ENCODE measurements around the gene CACNA2D3.

DNA sequence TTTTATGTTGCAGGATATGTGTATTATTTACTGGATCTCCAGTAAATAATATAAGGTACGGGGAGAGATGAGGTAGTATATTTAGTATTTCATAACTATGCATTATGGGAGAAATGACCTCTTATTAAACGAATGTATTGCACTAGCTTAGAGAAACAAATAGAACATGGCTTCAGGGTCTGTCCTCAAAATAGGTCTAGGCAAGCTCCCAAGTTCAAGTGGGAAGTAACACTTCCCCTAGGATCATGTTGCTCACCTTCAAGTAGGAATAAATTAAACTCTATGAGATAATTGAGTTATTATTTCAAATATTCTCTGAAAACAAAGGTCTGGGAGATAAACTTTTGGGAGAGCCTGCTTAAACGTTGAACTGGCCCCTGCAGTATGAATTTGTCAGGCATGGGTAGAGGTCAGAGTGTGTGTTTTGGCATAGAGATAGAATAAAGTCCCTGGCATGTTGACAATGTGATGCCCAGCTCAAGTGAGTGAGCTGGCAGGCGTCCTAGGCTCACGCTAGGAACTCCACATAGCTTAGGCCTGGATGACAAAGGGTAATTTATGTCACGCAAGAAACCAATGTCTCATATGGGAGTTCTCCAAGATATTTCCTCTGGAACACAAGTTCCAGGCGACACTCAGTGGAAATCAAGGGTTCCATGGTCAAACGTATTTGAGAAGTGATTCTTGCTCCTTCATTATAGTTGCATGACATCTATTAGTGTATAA is 236.8 kb downstream of the CACNA2D3 start:
- TF ChIP-seq, protein P1, sequence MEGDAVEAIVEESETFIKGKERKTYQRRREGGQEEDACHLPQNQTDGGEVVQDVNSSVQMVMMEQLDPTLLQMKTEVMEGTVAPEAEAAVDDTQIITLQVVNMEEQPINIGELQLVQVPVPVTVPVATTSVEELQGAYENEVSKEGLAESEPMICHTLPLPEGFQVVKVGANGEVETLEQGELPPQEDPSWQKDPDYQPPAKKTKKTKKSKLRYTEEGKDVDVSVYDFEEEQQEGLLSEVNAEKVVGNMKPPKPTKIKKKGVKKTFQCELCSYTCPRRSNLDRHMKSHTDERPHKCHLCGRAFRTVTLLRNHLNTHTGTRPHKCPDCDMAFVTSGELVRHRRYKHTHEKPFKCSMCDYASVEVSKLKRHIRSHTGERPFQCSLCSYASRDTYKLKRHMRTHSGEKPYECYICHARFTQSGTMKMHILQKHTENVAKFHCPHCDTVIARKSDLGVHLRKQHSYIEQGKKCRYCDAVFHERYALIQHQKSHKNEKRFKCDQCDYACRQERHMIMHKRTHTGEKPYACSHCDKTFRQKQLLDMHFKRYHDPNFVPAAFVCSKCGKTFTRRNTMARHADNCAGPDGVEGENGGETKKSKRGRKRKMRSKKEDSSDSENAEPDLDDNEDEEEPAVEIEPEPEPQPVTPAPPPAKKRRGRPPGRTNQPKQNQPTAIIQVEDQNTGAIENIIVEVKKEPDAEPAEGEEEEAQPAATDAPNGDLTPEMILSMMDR (IDR thresholded peaks at IDR 0.05), result no peak
- no peak for TF ChIP-seq POLR2A (IDR thresholded peaks at IDR 0.05)

Data from lower leg skin (tissue), 3 donors.